K562 (cell line): ENCODE data around the gene ZNF346. TPM values are rescaled to one million over a fixed set of nuclear protein-coding genes. Genes with fewer than 3 reads are reported as not detected.

ENCODE experiments used
- E2F6 ChIP-seq, 2 experiments: IDR thresholded peaks; 2 replicates each; pipeline ENCODE4 v1.6.1; 2011; ENCODE audit warnings: borderline replicate concordance in 1 of 2, control low read depth in 1 of 2, low read depth in 1 of 2, low read length in 1 of 2, mild to moderate bottlenecking in 1 of 2, mixed read lengths in 1 of 2, moderate library complexity in 1 of 2; ENCODE audit not compliant: insufficient read depth in 1 of 2, insufficient read length in 1 of 2, poor library complexity in 1 of 2, severe bottlenecking in 1 of 2; ENCODE audit errors: extremely low read depth in 1 of 2
- MCM3 ChIP-seq: fragments of 450-650 bp; IDR thresholded peaks from 2 replicates; pipeline ENCODE4 v1.6.1; 2016
- MTA2 ChIP-seq: fragments of 450-650 bp; IDR thresholded peaks from 2 replicates; pipeline ENCODE4 v1.6.1; 2016; ENCODE audit warnings: low read depth
- PHTF2 ChIP-seq: fragments of 250-450 bp; sonication (Bioruptor Pico); IDR thresholded peaks from 2 replicates; pipeline ENCODE4 v1.5.0; 2021; ENCODE audit warnings: mild to moderate bottlenecking
- RAD21 ChIP-seq, 2 experiments: fragments of 250-450 bp in 1 of 2; fragments of 450-650 bp in 1 of 2; sonication (Bioruptor Pico) in 1 of 2; formaldehyde crosslinking in 1 of 2; IDR thresholded peaks in 1 of 2; conservative IDR thresholded peaks in 1 of 2; 2 replicates each; pipeline versions ENCODE4 v1.4.0 to v1.8.0; 2020 to 2022; ENCODE audit warnings: mild to moderate bottlenecking in 2 of 2, moderate library complexity in 1 of 2
- SMAD1 ChIP-seq: fragments of 150-350 bp; IDR thresholded peaks from 2 replicates; pipeline ENCODE4 v1.6.1; 2014; ENCODE audit warnings: low read length, low read depth; ENCODE audit not compliant: partially characterized antibody
- TSHZ1 ChIP-seq: fragments of 250-450 bp; sonication (Bioruptor Pico); IDR thresholded peaks from 2 replicates; pipeline ENCODE4 v1.4.0; 2020; ENCODE audit warnings: mild to moderate bottlenecking, moderate library complexity
- YY1 ChIP-seq, 3 experiments: IDR thresholded peaks; 2 replicates each; pipeline ENCODE4 v1.6.1; 2011; ENCODE audit warnings: low read length in 2 of 3, mild to moderate bottlenecking in 2 of 3, moderate library complexity in 2 of 3, borderline replicate concordance in 1 of 3, control low read depth in 1 of 3, low read depth in 1 of 3; ENCODE audit not compliant: insufficient read depth in 3 of 3, insufficient replicate concordance in 2 of 3, control insufficient read depth in 1 of 3, insufficient read length in 1 of 3; ENCODE audit errors: extremely low read depth in 1 of 3
- ZFPM2 ChIP-seq: fragments of 250-450 bp; sonication (Bioruptor Pico); IDR thresholded peaks from 2 replicates; pipeline ENCODE4 v1.5.1; 2022; ENCODE audit warnings: mild to moderate bottlenecking
- ZNF561 ChIP-seq: fragments of 450-650 bp; formaldehyde crosslinking; conservative IDR thresholded peaks from 2 replicates; pipeline ENCODE4 v1.4.0; 2020; ENCODE audit warnings: mild to moderate bottlenecking, moderate library complexity
- polyA plus RNA-seq, 8 experiments: library from polyadenylated mRNA; depleted of rRNA in 4 of 8; stranded (reverse) in 5 of 8; unstranded in 3 of 8; fragments of >200 nt; fragmentation: Nextera tagmentation in 2 of 8; fragmentation: Illumina TruSeq in 1 of 8; extraction: Ambion mirVana in 2 of 8; extraction: Trizol in 1 of 8; gene quantifications; 2 replicates each; pipeline versions ENCODE4 v1.2.1 to v1.2.3, GENCODE V29; 2011 to 2014; ENCODE audit warnings: inconsistent platforms in 1 of 8, missing spikeins in 1 of 8
- total RNA-seq, 7 experiments: library from RNA; depleted of rRNA in 6 of 7; stranded (reverse); fragments of >200 nt in 6 of 7; fragmentation: Illumina TruSeq in 2 of 7; extraction: Trizol in 2 of 7; gene quantifications; 2 replicates each; pipeline versions ENCODE4 v1.2.1 to v1.2.3, GENCODE V29; 2011 to 2021; ENCODE audit warnings: low replicate concordance in 1 of 7
- TF ChIP-seq, protein P1 (sequence below): sonication (generic); formaldehyde crosslinking; IDR thresholded peaks from 2 replicates; pipeline ENCODE4 v1.8.1; 2022; ENCODE audit warnings: missing genetic modification reagents

Gene ZNF346
- total and polyA plus RNA-seq, 9 of the 15 experiments (the other 6 are each of a cell fraction or from before 2014, with no cell fraction given), result 5.0 to 25.1 (median 20.1) TPM

DNA sequence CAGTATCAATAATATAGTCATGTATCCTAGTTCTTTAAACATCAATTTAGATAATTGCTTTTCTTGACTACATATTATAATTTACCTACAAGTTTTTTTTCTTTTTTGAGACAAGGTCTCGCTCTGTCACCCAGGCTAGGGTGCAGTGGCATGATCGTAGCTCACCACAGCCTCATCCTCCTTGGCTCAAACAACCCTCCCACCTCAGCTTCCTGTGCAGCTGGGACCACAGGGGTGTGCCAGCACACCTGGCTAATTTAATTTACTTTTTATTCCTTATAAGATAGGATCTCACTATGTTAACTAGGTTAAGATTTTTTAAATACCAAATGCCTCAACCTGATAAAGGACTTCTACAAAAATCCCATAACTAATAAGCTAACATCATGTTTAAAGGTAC, 37.0 kb upstream of the ZNF346 start (continued):
- TF ChIP-seq, protein P1, sequence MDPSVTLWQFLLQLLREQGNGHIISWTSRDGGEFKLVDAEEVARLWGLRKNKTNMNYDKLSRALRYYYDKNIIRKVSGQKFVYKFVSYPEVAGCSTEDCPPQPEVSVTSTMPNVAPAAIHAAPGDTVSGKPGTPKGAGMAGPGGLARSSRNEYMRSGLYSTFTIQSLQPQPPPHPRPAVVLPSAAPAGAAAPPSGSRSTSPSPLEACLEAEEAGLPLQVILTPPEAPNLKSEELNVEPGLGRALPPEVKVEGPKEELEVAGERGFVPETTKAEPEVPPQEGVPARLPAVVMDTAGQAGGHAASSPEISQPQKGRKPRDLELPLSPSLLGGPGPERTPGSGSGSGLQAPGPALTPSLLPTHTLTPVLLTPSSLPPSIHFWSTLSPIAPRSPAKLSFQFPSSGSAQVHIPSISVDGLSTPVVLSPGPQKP (CRISPR knock-in tag), result no peak
- no peak for TF ChIP-seq YY1 (IDR thresholded peaks at IDR 0.05; ENCODE audit: borderline replicate concordance in 1 of 3, control insufficient read depth in 1 of 3, extremely low read depth in 1 of 3, insufficient read depth in 3 of 3, insufficient read length in 1 of 3, insufficient replicate concordance in 2 of 3, low read depth in 1 of 3, low read length in 2 of 3)
- TF ChIP-seq MCM3, result no peak
- TF ChIP-seq RAD21 (CRISPR knock-in tag; conservative IDR thresholded peaks at IDR 0.05 in 1 of 2, IDR thresholded peaks at IDR 0.05 in 1 of 2), result no peak
- no peak for TF ChIP-seq MTA2
- TF ChIP-seq TSHZ1, result no peak
- no peak for TF ChIP-seq ZNF561 (CRISPR knock-in tag)
- TF ChIP-seq PHTF2 (CRISPR knock-in tag), result no peak
- TF ChIP-seq SMAD1, result no peak
- TF ChIP-seq ZFPM2 (CRISPR knock-in tag), result no peak
- no peak for TF ChIP-seq E2F6 (IDR thresholded peaks at IDR 0.05; ENCODE audit: borderline replicate concordance in 1 of 2, extremely low read depth in 1 of 2, insufficient read depth in 1 of 2, insufficient read length in 1 of 2, low read depth in 1 of 2, low read length in 1 of 2, poor library complexity in 1 of 2, severe bottlenecking in 1 of 2)
